GM18520 (cell line): ENCODE data around the gene CEP57L1.
"Not testable (repeated sequence)": the region's sequence is repeated elsewhere in the genome, so short reads cannot be mapped to it uniquely, and the experiment has no call there.

ENCODE experiments used
- ATAC-seq: cut with Tn5 transposase; IDR thresholded peaks from one replicate; pipeline ENCODE4 v1.9.1; 2021; ENCODE audit not compliant: unreplicated experiment

CEP57L1 gene

DNA sequence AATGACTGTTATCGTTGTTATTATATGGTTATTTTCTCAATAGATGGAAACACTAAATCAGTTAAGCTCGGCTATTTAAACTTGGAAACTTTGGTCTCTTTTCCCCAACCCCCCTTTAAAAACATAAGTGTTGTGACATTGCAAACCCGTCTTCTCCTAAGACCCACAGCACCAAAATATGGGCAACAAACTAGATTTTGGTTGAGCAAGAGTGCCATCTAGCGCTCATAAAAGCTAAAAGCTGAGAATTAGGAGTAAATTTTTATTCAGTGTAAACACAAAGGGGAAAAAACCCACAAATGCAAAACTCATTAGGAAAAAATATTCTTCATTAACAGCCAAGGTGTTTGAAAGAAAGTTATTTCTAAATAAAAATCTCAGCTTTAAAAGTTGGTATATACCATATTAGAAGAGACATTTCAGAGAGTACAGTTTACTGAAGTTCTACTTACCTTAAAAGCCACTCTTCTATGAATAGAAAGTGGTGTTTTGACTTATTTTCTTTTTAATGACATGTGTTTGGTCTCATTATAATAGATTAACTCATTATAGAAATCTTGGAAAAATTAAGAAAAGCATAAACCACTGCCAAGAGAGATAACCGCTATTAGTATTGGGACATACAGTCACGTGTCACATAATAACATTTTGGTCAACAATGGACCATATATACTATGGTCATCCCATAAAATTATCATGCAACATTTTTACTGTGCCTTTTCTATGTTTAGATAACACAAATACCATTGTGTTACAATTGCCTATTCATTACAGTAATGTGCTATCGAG is 21.8 kb upstream of the CEP57L1 start:
- no peak for ATAC-seq

DNA sequence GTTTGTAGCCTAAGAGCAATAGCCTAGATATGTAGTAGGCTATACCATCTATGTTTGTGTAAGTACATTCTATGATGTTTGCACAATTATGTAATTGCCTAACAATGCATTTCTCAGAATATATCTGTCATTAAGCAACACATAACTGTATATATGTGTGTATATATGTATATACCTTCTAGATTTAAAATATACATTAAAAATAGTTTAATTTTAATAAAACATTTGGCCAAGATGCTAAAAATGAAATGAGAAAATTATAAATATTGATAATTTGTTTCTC is 21.2 kb upstream of the CEP57L1 start:
- no peak for ATAC-seq

DNA sequence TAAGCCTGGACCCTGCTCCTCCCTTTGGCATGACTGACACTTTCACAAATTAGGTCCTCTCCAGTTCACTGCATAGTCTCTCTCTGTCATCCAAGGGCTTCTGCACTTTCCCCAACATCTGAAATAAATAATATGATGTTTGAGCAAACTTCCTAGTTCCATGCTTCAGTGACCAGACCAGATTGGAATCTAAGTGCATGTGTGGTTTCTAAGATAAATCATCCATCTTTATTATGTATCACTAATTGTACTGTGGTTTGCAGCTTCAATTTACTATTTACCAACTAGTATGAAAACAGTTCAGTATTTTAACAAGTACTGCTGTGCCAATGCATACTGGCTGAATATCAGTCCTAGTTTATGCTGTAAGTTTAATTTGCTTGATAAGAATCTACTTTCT is 19.4 kb upstream of the CEP57L1 start:
- no peak for ATAC-seq

DNA sequence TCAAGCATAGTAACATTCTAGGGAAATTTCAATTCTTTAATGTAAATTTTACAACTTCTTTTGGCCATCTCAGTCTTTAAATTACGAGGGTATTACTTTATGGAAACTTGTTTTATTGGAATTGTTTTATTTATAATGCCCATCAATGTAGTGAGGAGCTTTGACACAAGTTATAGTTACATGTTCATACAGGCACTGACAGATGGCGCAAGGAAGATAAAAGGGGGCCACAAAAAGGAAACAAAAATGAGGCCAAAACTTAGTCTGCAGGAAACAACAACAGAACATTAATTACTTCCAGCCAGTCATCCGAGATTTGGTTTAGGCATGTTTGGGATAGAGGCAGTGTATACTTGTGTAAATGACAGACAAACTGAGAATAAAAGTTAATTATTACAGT is 18.9 kb upstream of the CEP57L1 start:
- ATAC-seq = no peak

GRCh38 chr6:109079981-109080380 is 15.3 kb upstream of the CEP57L1 start:
- no peak for ATAC-seq

- ATAC-seq = no peak
These were observed 14.3 kb upstream of the CEP57L1 start for GRCh38 chr6:109081026-109081425.

- no peak for ATAC-seq
These were observed 13.7 kb upstream of the CEP57L1 start for GRCh38 chr6:109081516-109082187.

- ATAC-seq = no peak
These were observed 13.1 kb upstream of the CEP57L1 start for GRCh38 chr6:109082188-109082577.

GRCh38 chr6:109083657-109084056 is 11.7 kb upstream of the CEP57L1 start:
- ATAC-seq = no peak

DNA sequence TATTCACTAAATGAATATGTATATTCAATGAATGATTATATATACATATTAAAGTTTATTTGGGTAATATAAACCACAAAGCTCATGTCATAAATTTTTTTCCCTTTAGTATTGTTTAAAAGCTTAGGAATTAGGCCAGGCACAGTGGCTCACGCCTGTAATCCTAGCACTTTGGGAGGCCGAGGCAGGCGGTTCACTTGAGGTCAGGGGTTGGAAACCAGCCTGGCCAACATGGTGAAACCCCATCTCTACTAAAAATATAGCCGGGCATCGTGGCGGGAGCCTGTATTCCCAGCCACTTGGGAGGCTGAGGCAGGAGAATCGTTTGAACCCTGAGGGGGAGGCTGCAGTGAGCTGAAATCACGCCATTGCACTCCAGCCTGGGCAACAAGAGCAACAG is 11.2 kb upstream of the CEP57L1 start:
- not testable (repeated sequence) for ATAC-seq

DNA sequence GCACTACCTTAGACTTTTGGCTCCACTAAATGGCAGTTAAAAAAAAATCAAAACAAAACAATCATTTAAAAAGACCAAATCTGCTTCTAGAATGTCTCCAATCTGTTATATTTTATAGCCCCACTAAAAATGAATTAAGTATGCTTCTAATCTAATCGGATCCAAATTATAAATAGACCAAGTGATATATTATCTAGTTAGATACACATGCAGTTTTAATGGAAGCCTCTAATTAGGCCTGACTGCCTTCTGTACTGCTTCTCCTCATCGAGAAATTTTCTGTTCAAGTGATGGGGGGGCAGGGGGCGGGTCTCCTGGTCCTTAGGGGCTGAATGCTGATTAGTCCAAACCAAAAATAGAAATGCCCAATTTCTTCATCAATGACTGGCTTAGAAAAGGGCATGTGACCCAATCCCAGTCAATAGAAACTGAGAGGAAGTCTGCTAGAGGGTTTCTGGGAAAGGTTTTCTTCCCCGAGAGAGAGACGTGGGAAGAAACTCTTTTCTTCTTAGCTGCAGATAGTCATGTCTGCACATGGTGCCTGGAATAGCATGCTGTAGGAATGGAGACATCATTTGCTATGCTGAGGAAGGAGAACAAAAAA is 7.5 kb upstream of the CEP57L1 start:
- ATAC-seq = no peak

GRCh38 chr6:109088995-109089394 is 6.3 kb upstream of the CEP57L1 start:
- no peak for ATAC-seq

GRCh38 chr6:109091314-109092024 is 3.8 kb upstream of the CEP57L1 start:
- ATAC-seq = no peak

GRCh38 chr6:109092074-109092473 is 3.2 kb upstream of the CEP57L1 start:
- no peak for ATAC-seq

DNA sequence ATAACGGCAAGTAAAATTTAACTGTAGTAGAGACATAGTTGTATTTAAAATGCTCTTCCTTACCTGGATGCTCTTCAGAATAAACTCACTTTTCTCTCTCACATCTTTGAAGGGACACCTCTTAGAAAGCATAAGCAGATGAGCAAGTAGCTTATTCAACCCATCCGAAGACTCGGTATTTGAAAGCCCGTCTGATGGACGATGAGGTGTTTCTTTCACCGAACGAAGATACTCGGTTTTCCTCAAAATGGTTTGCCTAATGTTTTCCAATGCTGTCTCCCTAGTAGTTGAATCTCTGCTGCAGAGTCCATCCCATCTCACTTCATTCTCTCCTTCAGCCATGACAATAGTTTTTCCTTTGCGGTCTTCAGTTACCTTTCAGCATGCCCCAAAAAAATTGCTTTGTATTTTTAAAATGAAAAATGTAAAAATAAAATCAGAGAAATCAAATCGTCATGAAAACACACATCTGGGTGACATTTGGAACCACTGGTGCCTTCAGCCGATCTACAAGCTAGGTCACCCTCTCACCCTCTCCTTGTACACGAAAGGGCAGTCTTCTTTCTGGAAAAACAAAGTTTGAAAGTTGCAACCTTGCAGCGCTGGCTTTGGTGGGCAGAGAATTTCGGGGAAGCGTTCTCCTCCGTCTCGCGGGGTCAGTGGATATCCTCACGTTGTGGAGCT is 1.4 kb upstream of the CEP57L1 start:
- no peak for ATAC-seq

DNA sequence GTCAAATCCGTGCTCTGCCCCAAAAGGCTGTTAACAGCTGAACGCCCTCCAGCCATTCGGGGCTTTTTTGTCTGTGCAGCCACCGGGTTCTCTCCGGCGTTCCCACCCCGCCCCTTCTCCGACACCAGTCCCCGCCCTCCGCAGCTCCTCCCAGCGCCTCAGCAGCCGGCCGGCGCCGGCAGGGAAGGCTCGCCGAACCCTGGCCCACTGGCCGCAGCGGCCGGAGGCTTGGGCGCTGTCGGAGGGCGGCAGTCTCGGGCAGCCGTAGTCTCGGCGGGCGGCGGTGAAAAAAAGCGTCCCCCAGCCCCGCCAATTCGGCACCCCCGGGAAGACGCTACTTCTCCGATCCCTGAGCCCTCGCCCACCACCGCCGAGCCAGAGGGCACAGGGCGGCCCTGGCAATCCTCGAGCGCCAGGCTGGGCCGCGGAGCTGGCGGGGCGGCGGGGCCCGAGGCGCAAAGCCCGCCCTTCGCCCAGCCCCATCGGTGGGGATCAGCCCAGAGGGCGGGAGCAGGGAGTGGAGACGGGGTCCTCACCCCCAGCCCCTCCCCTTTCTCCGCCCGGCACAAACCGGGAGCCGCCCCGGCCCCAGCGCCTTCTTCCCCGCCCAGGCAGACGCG is 781 bp upstream of the CEP57L1 start, which contains the start of gene SESN1:
Gene SESN1 (minus strand): TSS at position 431 of the 620 bp plus-strand sequence. CDS start 773 bp downstream, outside the sequence.
- peak; percentile 33 for ATAC-seq

GRCh38 chr6:109095835-109096084 is 453 bp downstream of the CEP57L1 start:
- ATAC-seq = no peak

GRCh38 chr6:109096208-109096607 is 901 bp downstream of the CEP57L1 start:
- ATAC-seq = no peak

DNA sequence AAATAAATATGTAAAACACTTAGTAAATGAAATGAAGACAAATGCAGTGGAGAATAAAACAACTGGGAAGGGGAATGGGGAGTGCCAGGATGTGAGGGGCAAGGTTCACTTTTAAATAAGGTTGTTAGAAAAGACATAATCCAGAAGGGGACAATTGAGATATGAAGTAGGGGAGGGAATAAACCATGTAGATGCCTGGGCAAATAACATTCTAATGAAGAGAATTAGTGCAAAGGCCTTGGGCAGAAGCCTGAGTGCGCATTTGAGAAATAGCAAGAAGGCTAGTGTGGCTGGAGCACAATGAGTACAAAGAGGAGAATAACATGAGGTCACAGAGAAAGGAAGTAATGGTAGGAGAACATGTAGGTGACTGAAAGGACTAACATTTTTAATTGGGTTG is 2.4 kb downstream of the CEP57L1 start:
- ATAC-seq = no peak

DNA sequence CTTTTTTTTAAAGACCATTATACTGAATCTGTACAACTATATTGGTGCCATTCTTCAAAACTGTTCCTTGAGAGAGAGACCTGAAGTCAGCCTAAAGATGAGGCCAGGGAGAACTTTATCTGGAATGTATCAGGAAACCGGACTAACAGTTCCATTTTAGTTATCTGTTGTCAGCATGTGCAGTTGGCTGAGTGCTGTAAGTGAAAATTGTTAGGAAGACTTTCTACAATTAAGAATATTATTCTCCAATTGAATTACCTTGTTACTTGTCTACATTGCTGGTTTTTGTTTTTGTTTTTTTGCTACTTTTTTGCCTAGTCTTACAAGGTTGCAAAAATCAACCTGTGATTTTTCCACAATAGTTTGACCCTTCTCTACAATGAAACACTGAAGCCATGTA is 7.5 kb downstream of the CEP57L1 start:
- ATAC-seq = no peak

DNA sequence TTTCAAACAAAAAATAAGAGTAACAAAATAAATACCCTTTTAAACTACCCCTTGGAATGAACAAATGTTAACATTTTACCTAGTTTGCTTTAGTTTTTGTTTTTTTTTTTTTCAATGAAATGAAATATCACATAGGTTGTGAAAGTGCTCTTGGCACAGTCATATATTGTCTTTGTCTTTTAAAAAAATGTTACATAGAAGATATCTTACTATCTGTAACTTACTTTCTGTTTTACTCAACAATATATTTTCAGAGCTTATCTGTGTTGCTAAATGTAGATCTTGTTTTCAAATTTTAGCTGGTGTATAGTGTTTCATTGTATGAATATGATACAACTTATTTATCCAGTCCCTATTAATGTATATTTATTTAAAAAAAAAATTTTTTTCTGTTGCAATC is 8.6 kb downstream of the CEP57L1 start:
- peak; percentile 64 for ATAC-seq
